Stimulated activated CD8-positive, alpha-beta memory T cell treated with anti-CD3 and anti-CD28 coated beads, Interleukin-4, amount 100 ng/mL, for 48 hours (primary cell): ENCODE data around the gene AMMECR1L.
"Not testable (repeated sequence)": the region's sequence is repeated elsewhere in the genome, so short reads cannot be mapped to it uniquely, and the experiment has no call there.

Experiments
- DNase-seq: peaks from one replicate; pipeline ENCODE4 v3.0.0-alpha.2; 2020

AMMECR1L gene

GRCh38 chr2:127829845-127830246, 55.9 kb downstream of the AMMECR1L start:
- peak; percentile 67 for DNase-seq

DNA sequence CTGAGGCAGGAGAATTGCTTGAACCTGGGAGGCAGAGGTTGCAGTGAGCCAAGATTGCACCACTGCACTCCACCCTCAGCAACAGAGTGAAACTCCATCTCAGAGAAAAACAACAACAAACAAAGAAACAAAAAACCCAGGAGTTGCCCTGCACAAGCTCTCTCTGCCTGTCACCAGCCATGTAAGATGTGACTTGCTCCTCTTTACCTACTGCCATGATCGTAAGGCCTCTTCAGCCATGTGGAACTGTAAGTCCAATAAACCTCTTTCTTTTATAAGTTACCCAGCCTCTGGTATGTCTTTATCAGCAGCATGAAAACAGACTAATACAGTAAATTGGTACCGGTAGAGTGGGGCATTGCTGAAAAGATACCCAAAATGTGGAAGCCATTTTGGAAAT, 59.0 kb downstream of the AMMECR1L start:
- not testable (repeated sequence) for DNase-seq

GRCh38 chr2:127826047-127826446, 59.7 kb downstream of the AMMECR1L start:
- DNase-seq = no peak

- no peak for DNase-seq
Measured at GRCh38 chr2:127820080-127820668, 65.6 kb downstream of the AMMECR1L start.

DNA sequence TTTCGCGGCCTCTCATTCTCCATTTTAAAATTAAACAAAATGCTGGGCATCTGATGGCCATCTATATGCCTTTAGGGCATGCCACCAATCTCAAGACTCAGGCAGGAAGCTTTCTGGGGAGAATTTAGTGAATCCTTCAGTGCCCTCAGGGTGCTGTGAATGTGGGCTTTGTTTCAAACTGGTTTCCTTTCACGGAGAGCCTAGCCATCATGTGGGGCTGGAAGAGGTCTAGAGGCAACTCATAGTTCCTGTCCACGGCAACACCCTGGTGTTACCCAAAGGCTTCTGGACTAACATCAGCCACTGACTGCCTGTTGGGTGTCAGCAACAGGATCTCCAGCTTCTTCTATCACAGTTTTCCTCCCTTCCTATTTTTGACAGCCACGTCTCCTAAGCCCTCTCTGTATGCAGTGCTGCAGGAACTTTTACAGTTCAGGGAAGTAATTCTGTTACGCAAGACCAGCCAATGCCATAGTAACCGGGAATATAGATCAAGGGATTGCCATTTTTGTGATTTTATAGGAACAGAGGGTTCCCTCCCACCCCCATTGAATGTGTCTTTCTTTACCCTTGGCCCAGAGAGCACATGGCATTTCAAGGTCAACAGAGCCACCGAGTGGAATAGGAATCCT, 66.8 kb downstream of the AMMECR1L start:
- DNase-seq = no peak

DNA sequence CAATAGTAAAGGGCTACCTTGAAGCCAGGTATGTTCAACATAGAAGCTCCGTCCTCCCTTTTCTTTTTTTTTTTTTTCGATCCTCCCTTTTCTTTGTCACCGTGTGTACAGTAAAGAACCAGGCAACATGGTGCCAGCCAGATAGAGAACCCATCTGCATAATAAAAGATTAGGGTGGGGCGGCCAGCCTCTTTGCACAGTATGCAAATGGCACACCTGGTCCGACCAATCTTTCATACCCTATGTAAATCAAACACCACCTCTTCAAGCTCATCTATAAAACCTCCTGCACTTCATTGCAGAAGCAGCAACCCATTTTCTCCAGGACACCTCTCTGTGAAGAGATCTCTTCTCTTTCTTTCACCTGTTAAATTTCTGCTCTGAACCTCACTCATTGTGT, 67.5 kb downstream of the AMMECR1L start:
- DNase-seq = no peak

GRCh38 chr2:127814677-127815076, 71.1 kb downstream of the AMMECR1L start:
- no peak for DNase-seq

- not testable (repeated sequence) for DNase-seq
Measured at GRCh38 chr2:127812441-127812840, 73.3 kb downstream of the AMMECR1L start.
